Measurements from ENCODE around the gene SASH1. TPM values are rescaled to one million over a fixed set of nuclear protein-coding genes. Genes with fewer than 3 reads are reported as not detected.
"Not testable (repeated sequence)": the region's sequence is repeated elsewhere in the genome, so short reads cannot be mapped to it uniquely, and the experiment has no call there.

Gene SASH1
- total and polyA plus RNA-seq, 2 experiments from 2014 or later = 7.5 to 7.8 TPM

DNA sequence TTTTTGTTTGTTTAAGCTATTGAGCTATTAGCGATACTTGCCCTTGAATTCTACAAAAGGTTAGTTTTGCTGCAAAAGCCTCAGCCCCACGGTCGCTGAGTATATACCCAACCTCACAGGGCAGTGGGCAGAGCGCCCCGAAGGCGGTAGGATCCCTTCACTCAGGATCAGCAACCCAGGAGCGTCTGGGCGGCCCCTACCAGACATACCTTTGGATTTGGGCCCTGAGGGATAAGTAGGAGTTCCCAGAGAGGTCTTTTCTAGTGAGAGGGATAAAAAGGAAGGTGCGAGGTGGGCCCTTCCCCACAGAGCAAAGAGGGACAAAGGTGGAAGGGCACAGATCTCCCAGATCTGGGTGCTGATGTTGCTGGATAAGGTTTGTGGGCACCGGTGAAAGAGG, 6.1 kb downstream of the SASH1 start:
- Histone ChIP-seq H3K4me2 (no peak overlapping the region), H3K27ac (no peak overlapping the region)
- TF ChIP-seq EZH2 (IDR thresholded peaks at IDR 0.05; ENCODE audit: borderline replicate concordance) (no peak), EZH2phosphoT487 (IDR thresholded peaks at IDR 0.05; ENCODE audit: low read depth, severe bottlenecking, unreplicated experiment) (no peak)
- TF ChIP-seq, protein P1, sequence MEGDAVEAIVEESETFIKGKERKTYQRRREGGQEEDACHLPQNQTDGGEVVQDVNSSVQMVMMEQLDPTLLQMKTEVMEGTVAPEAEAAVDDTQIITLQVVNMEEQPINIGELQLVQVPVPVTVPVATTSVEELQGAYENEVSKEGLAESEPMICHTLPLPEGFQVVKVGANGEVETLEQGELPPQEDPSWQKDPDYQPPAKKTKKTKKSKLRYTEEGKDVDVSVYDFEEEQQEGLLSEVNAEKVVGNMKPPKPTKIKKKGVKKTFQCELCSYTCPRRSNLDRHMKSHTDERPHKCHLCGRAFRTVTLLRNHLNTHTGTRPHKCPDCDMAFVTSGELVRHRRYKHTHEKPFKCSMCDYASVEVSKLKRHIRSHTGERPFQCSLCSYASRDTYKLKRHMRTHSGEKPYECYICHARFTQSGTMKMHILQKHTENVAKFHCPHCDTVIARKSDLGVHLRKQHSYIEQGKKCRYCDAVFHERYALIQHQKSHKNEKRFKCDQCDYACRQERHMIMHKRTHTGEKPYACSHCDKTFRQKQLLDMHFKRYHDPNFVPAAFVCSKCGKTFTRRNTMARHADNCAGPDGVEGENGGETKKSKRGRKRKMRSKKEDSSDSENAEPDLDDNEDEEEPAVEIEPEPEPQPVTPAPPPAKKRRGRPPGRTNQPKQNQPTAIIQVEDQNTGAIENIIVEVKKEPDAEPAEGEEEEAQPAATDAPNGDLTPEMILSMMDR (IDR thresholded peaks at IDR 0.05; ENCODE audit: poor library complexity) = no peak

GRCh38 chr6:148349466-148349865, 6.8 kb downstream of the SASH1 start:
- Histone ChIP-seq H3K27me3 (no peaks in the 10 kb centered on the region), H3K79me2 (peaks cover 38% of the 10 kb centered on the region), H3K9me3 (ENCODE audit: low read depth) (no peaks in the 10 kb centered on the region), H3K9me2 (replicated peaks; ENCODE audit: insufficient read depth) (no peaks in the 10 kb centered on the region), H3K4me3 (no peak overlapping the region), H2AFZ (no peak overlapping the region), H3K36me3 (replicated peaks; ENCODE audit: insufficient read depth, low read depth) (no peaks in the 10 kb centered on the region), H4K20me1 (ENCODE audit: insufficient read depth, poor library complexity, severe bottlenecking) (no peaks in the 10 kb centered on the region), H3K4me1 (ENCODE audit: insufficient read depth) (peaks cover 7% of the 10 kb centered on the region), H3K27ac (no peak overlapping the region), H3K4me2 (no peak overlapping the region)
- 89% methylated on average over 9 of the region's 9 CpGs for WGBS (ENCODE audit: low lambda C conversion rate, missing lambda C conversion rate)
- DNase-seq (ENCODE audit: low spot score) = no peak
- TF ChIP-seq, protein P1 (IDR thresholded peaks at IDR 0.05; ENCODE audit: poor library complexity) = no peak
- TF ChIP-seq EZH2 (IDR thresholded peaks at IDR 0.05; ENCODE audit: borderline replicate concordance) (no peak), EZH2phosphoT487 (IDR thresholded peaks at IDR 0.05; ENCODE audit: low read depth, severe bottlenecking, unreplicated experiment) (no peak)

More for the DNA sequence above, 6.1 kb downstream of the SASH1 start:
- no peaks in the 10 kb centered on the region for H3K36me3 ChIP-seq (replicated peaks; ENCODE audit: insufficient read depth, low read depth)
- H3K27me3 ChIP-seq = no peaks in the 10 kb centered on the region
- H3K4me1 ChIP-seq (ENCODE audit: insufficient read depth) = peaks cover 7% of the 10 kb centered on the region
- 73% methylated on average over 10 of the region's 10 CpGs for WGBS (ENCODE audit: low lambda C conversion rate, missing lambda C conversion rate)
- no peaks in the 10 kb centered on the region for H4K20me1 ChIP-seq (ENCODE audit: insufficient read depth, poor library complexity, severe bottlenecking)
- no peak for DNase-seq (ENCODE audit: low spot score)
- H3K9me3 ChIP-seq (ENCODE audit: low read depth) = no peaks in the 10 kb centered on the region
- H3K9me2 ChIP-seq (replicated peaks; ENCODE audit: insufficient read depth) = no peaks in the 10 kb centered on the region
- no peak overlapping the region for H2AFZ ChIP-seq
- H3K79me2 ChIP-seq = peaks cover 34% of the 10 kb centered on the region
- no peak overlapping the region for H3K4me3 ChIP-seq

DNA sequence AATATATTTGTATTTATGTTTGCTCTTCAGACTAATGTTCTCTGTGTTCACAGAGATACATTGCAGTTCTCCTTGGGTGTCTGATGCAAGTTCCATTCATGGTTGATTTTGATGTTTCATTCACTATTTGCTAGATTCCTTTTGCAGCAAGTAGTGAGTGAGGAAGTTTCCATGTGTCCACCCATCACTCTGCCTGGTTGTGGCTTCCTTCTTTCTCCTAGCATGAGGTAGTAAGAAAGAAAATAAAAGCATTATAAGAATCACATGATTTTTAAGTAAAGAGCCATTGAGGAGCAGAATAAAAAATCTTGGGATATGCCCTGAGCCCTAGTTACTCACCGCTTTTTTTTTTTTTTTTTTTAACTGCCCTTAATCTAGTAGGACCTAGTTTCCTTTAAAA, 8.7 kb downstream of the SASH1 start:
- 89% methylated on average over 1 of the region's 1 CpG for WGBS (ENCODE audit: low lambda C conversion rate, missing lambda C conversion rate)
- Histone ChIP-seq H3K4me2 (no peak overlapping the region), H3K27ac (no peak overlapping the region), H3K4me3 (no peak overlapping the region), H3K9me2 (replicated peaks; ENCODE audit: insufficient read depth) (no peaks in the 10 kb centered on the region), H3K9me3 (ENCODE audit: low read depth) (no peaks in the 10 kb centered on the region), H3K36me3 (replicated peaks; ENCODE audit: insufficient read depth, low read depth) (no peaks in the 10 kb centered on the region), H3K27me3 (no peaks in the 10 kb centered on the region), H4K20me1 (ENCODE audit: insufficient read depth, poor library complexity, severe bottlenecking) (no peaks in the 10 kb centered on the region), H3K4me1 (ENCODE audit: insufficient read depth) (no peaks in the 10 kb centered on the region), H2AFZ (no peak overlapping the region), H3K79me2 (peaks cover 33% of the 10 kb centered on the region)
- no peak for TF ChIP-seq EZH2phosphoT487 (IDR thresholded peaks at IDR 0.05; ENCODE audit: low read depth, severe bottlenecking, unreplicated experiment)
- TF ChIP-seq EZH2 (IDR thresholded peaks at IDR 0.05; ENCODE audit: borderline replicate concordance) = no peak
- TF ChIP-seq, protein P1 (IDR thresholded peaks at IDR 0.05; ENCODE audit: poor library complexity) = no peak
- no peak for DNase-seq (ENCODE audit: low spot score)

- not testable (repeated sequence) for DNase-seq (ENCODE audit: low spot score); H3K9me2 ChIP-seq (replicated peaks; ENCODE audit: insufficient read depth); H4K20me1 ChIP-seq (ENCODE audit: insufficient read depth, poor library complexity, severe bottlenecking); H2AFZ ChIP-seq; H3K4me1 ChIP-seq (ENCODE audit: insufficient read depth); H3K9me3 ChIP-seq (ENCODE audit: low read depth); H3K36me3 ChIP-seq (replicated peaks; ENCODE audit: insufficient read depth, low read depth); H3K27ac ChIP-seq; H3K27me3 ChIP-seq; H3K4me3 ChIP-seq; H3K4me2 ChIP-seq
- peaks cover 29% of the 10 kb centered on the region for H3K79me2 ChIP-seq
- 96% methylated on average over 7 of the region's 7 CpGs for WGBS (ENCODE audit: low lambda C conversion rate, missing lambda C conversion rate)
Observed at GRCh38 chr6:148352421-148352820, 9.8 kb downstream of the SASH1 start.
